SK-N-SH treated with all-trans-retinoic acid at 6 μM for 48 hours (cell line): ENCODE data around the gene FAM47E.

Experiments used
- ARNTL ChIP-seq: fragments of 450-650 bp; formaldehyde crosslinking; IDR thresholded peaks from 2 replicates; pipeline ENCODE4 v1.5.0; 2020; ENCODE audit warnings: low read depth, mild to moderate bottlenecking, moderate library complexity, borderline replicate concordance
- CSDC2 ChIP-seq: fragments of 250-450 bp; sonication (Bioruptor Pico); IDR thresholded peaks from 2 replicates; pipeline ENCODE4 v1.5.0; 2020; ENCODE audit warnings: mild to moderate bottlenecking, moderate library complexity
- GLIS3 ChIP-seq: fragments of 250-450 bp; sonication (Bioruptor Pico); IDR thresholded peaks from 2 replicates; pipeline ENCODE4 v1.5.0; 2020; ENCODE audit warnings: mild to moderate bottlenecking, moderate library complexity
- PPARA ChIP-seq: fragments of 250-450 bp; sonication (Bioruptor Pico); IDR thresholded peaks from 2 replicates; pipeline ENCODE4 v1.5.0; 2020; ENCODE audit warnings: mild to moderate bottlenecking, borderline replicate concordance
- TOX ChIP-seq: fragments of 250-450 bp; sonication (Bioruptor Pico); IDR thresholded peaks from 2 replicates; pipeline ENCODE4 v1.8.0; 2021; ENCODE audit warnings: mild to moderate bottlenecking, moderate library complexity, borderline replicate concordance
- TSHZ2 ChIP-seq: fragments of 250-450 bp; sonication (Bioruptor Pico); IDR thresholded peaks from 2 replicates; pipeline ENCODE4 v1.5.0; 2020; ENCODE audit warnings: mild to moderate bottlenecking, moderate library complexity
- ZC3H10 ChIP-seq: fragments of 250-450 bp; sonication (Bioruptor Pico); IDR thresholded peaks from 2 replicates; pipeline ENCODE4 v1.5.1; 2021; ENCODE audit warnings: mild to moderate bottlenecking, moderate library complexity
- ZNF565 ChIP-seq: fragments of 450-650 bp; formaldehyde crosslinking; conservative IDR thresholded peaks from 2 replicates; pipeline ENCODE4 v1.5.0; 2020; ENCODE audit warnings: low read depth, mild to moderate bottlenecking, moderate library complexity
- ZNF70 ChIP-seq: fragments of 450-650 bp; formaldehyde crosslinking; IDR thresholded peaks from 2 replicates; pipeline ENCODE4 v1.5.0; 2020; ENCODE audit warnings: mild to moderate bottlenecking, moderate library complexity
- ZNF8 ChIP-seq: fragments of 450-650 bp; formaldehyde crosslinking; IDR thresholded peaks from 2 replicates; pipeline ENCODE4 v1.5.0; 2020; ENCODE audit warnings: mild to moderate bottlenecking, moderate library complexity
- TF ChIP-seq, protein P1 (sequence below): fragments of 250-450 bp; sonication (Bioruptor Pico); IDR thresholded peaks from 2 replicates; pipeline ENCODE4 v1.5.1; 2020; ENCODE audit warnings: low read depth, mild to moderate bottlenecking, moderate library complexity
- TF ChIP-seq, protein P2 (sequence below): fragments of 250-450 bp; sonication (Bioruptor Pico); IDR thresholded peaks from 2 replicates; pipeline ENCODE4 v1.8.0; 2020; ENCODE audit warnings: mild to moderate bottlenecking, moderate library complexity, borderline replicate concordance
- TF ChIP-seq, protein P3 (sequence below): fragments of 250-450 bp; sonication (Bioruptor Pico); IDR thresholded peaks from 2 replicates; pipeline ENCODE4 v1.8.0; 2021; ENCODE audit warnings: low read depth, mild to moderate bottlenecking, moderate library complexity, borderline replicate concordance

- TF ChIP-seq TSHZ2 (CRISPR knock-in tag) (no peak), ZC3H10 (CRISPR knock-in tag) (no peak), ARNTL (CRISPR knock-in tag) (no peak), ZNF70 (CRISPR knock-in tag) (no peak), PPARA (CRISPR knock-in tag) (no peak), ZNF565 (no peak), GLIS3 (CRISPR knock-in tag) (no peak), TOX (CRISPR knock-in tag) (no peak), CSDC2 (CRISPR knock-in tag) (no peak), ZNF8 (CRISPR knock-in tag) (no peak)
- TF ChIP-seq, protein P1, sequence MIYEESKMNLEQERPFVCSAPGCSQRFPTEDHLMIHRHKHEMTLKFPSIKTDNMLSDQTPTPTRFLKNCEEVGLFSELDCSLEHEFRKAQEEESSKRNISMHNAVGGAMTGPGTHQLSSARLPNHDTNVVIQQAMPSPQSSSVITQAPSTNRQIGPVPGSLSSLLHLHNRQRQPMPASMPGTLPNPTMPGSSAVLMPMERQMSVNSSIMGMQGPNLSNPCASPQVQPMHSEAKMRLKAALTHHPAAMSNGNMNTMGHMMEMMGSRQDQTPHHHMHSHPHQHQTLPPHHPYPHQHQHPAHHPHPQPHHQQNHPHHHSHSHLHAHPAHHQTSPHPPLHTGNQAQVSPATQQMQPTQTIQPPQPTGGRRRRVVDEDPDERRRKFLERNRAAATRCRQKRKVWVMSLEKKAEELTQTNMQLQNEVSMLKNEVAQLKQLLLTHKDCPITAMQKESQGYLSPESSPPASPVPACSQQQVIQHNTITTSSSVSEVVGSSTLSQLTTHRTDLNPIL (CRISPR knock-in tag) = no peak
- TF ChIP-seq, protein P2, sequence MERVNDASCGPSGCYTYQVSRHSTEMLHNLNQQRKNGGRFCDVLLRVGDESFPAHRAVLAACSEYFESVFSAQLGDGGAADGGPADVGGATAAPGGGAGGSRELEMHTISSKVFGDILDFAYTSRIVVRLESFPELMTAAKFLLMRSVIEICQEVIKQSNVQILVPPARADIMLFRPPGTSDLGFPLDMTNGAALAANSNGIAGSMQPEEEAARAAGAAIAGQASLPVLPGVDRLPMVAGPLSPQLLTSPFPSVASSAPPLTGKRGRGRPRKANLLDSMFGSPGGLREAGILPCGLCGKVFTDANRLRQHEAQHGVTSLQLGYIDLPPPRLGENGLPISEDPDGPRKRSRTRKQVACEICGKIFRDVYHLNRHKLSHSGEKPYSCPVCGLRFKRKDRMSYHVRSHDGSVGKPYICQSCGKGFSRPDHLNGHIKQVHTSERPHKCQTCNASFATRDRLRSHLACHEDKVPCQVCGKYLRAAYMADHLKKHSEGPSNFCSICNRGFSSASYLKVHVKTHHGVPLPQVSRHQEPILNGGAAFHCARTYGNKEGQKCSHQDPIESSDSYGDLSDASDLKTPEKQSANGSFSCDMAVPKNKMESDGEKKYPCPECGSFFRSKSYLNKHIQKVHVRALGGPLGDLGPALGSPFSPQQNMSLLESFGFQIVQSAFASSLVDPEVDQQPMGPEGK (CRISPR knock-in tag) = no peak
- TF ChIP-seq, protein P3, sequence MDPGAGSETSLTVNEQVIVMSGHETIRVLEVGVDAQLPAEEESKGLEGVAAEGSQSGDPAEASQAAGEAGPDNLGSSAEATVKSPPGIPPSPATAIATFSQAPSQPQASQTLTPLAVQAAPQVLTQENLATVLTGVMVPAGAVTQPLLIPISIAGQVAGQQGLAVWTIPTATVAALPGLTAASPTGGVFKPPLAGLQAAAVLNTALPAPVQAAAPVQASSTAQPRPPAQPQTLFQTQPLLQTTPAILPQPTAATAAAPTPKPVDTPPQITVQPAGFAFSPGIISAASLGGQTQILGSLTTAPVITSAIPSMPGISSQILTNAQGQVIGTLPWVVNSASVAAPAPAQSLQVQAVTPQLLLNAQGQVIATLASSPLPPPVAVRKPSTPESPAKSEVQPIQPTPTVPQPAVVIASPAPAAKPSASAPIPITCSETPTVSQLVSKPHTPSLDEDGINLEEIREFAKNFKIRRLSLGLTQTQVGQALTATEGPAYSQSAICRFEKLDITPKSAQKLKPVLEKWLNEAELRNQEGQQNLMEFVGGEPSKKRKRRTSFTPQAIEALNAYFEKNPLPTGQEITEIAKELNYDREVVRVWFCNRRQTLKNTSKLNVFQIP = no peak
These were observed 16.1 kb upstream of the FAM47E start for GRCh38 chr4:76235407-76235806.
